Gastrocnemius medialis (tissue), 4 donors: Measurements from ENCODE around the gene POLR3G. TPM values are rescaled to one million over a fixed set of nuclear protein-coding genes. Genes with fewer than 3 reads are reported as not detected.
A peak's percentile ranks its signal among the peaks of the same experiment; 100 is the strongest.

ENCODE experiments used
- ATAC-seq, 2 donors: fragments of 150-250 bp; one replicate each; pipeline ENCODE4 v1.9.1; 2016
- DNase-seq, 2 donors: peaks; one replicate each; pipeline ENCODE4 v3.0.0-alpha.2; 2019
- H3K27ac ChIP-seq, 4 donors: fragments of 200-600 bp; sonication (generic); 1 replicate in 1 of 4; 2 replicates in 3 of 4; pipeline ENCODE4 v1.5.1; 2016 to 2018; ENCODE audit warnings: mild to moderate bottlenecking in 2 of 4, moderate library complexity in 1 of 4
- H3K27me3 ChIP-seq, 3 donors: fragments of 200-600 bp; sonication (generic) in 2 of 3; 1 replicate in 1 of 3; 2 replicates in 2 of 3; pipeline versions ENCODE4 v1.5.1 to v1.6.0; 2016 to 2019; ENCODE audit warnings: mild to moderate bottlenecking in 1 of 3, moderate library complexity in 1 of 3
- H3K36me3 ChIP-seq, 2 donors: fragments of 200-600 bp; sonication (generic) in 1 of 2; one replicate each; pipeline ENCODE4 v1.5.1; 2017 to 2018
- H3K4me1 ChIP-seq, 2 donors: fragments of 200-600 bp; sonication (generic) in 1 of 2; one replicate each; pipeline ENCODE4 v1.5.1; 2016 to 2017; ENCODE audit warnings: mild to moderate bottlenecking in 2 of 2
- H3K4me3 ChIP-seq, 4 donors: fragments of 200-600 bp; sonication (generic) in 3 of 4; 1 replicate in 1 of 4; 2 replicates in 3 of 4; pipeline ENCODE4 v1.5.1; 2016 to 2019; ENCODE audit warnings: mild to moderate bottlenecking in 2 of 4
- H3K9me3 ChIP-seq, 3 donors: fragments of 200-600 bp; sonication (generic) in 2 of 3; 1 replicate in 1 of 3; 2 replicates in 2 of 3; pipeline ENCODE4 v1.5.1; 2016 to 2019
- POLR2A ChIP-seq, 2 donors: fragments of 450-650 bp; IDR thresholded peaks; one replicate each; pipeline ENCODE4 v1.6.1; 2017; ENCODE audit warnings: antibody characterized with exemption in 2 of 2, mild to moderate bottlenecking in 2 of 2, moderate library complexity in 2 of 2
- in situ Hi-C, 4 donors: fragments of 200-750 bp; cut with MboI; loops; one replicate each; pipeline versions ENCODE4 v1.15.0 to v1.8.0; 2017; ENCODE audit warnings: low sequenced_read_pairs in 4 of 4
- intact Hi-C: fragments of 100-400 bp; cut with DNase I; formaldehyde crosslinking; loops from one replicate; pipeline ENCODE4 v1.15.1; 2023; ENCODE audit warnings: low total_unique reads
- total RNA-seq, 4 donors: library from RNA; depleted of rRNA; stranded (reverse); fragments of >200 nt; gene quantifications; one replicate each; pipeline versions ENCODE4 v1.1.0 to v1.2.3, GENCODE V29; 2016
- TF ChIP-seq, protein P1 (sequence below), 5 experiments: fragments of 450-650 bp in 3 of 5; fragments of 200-600 bp in 2 of 5; sonication (generic) in 2 of 5; IDR thresholded peaks in 4 of 5; conservative IDR thresholded peaks in 1 of 5; 1 replicate in 4 of 5; 2 replicates in 1 of 5; pipeline ENCODE4 v1.5.1; 2016 to 2019; ENCODE audit warnings: antibody characterized with exemption in 5 of 5, mild to moderate bottlenecking in 3 of 5, moderate library complexity in 3 of 5

Gene POLR3G
- total RNA-seq, 4 donors from 2014 or later: 0.89 to 5.8 (median 3.7) TPM

DNA sequence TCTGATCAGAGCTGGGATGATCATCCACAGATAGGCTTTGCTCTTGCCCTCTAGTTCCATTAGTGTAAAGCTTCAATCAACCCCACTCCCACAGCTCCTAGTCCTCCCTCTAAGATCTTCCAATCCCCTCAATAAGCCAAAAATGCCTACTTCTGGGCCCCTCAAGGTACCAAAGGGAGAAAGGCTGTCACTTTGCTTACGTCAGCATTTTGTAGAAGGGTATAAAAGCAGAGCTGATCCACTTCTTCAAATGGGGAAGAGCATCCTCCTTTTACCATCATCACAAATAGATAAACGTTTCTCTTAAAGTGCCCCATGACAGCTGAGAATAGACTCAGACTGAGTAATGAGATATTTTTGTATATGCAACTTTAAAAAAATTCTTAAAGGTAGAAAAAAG lies 70.8 kb downstream of the POLR3G start:
- no peak overlapping the region for H3K27ac ChIP-seq
- intact Hi-C loops (no loop called here), in situ Hi-C loops (loop anchor here in 1 of 4 donors (25.0 kb wide), 1 partner anchor 133 kb away; the partner anchor contains the start of gene CETN3)
- H3K9me3 ChIP-seq: no peaks in the 10 kb centered on the region
- H3K36me3 ChIP-seq: no peaks in the 10 kb centered on the region
- DNase-seq: no peak
- no peak for TF ChIP-seq POLR2A (IDR thresholded peaks at IDR 0.05)
- TF ChIP-seq, protein P1, sequence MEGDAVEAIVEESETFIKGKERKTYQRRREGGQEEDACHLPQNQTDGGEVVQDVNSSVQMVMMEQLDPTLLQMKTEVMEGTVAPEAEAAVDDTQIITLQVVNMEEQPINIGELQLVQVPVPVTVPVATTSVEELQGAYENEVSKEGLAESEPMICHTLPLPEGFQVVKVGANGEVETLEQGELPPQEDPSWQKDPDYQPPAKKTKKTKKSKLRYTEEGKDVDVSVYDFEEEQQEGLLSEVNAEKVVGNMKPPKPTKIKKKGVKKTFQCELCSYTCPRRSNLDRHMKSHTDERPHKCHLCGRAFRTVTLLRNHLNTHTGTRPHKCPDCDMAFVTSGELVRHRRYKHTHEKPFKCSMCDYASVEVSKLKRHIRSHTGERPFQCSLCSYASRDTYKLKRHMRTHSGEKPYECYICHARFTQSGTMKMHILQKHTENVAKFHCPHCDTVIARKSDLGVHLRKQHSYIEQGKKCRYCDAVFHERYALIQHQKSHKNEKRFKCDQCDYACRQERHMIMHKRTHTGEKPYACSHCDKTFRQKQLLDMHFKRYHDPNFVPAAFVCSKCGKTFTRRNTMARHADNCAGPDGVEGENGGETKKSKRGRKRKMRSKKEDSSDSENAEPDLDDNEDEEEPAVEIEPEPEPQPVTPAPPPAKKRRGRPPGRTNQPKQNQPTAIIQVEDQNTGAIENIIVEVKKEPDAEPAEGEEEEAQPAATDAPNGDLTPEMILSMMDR (IDR thresholded peaks at IDR 0.05 in 4 of 5, conservative IDR thresholded peaks at IDR 0.05 in 1 of 5): no peak
- no peaks in the 10 kb centered on the region for H3K27me3 ChIP-seq
- ATAC-seq: no peak
- H3K4me3 ChIP-seq: no peak overlapping the region
- no peaks in the 10 kb centered on the region for H3K4me1 ChIP-seq

DNA sequence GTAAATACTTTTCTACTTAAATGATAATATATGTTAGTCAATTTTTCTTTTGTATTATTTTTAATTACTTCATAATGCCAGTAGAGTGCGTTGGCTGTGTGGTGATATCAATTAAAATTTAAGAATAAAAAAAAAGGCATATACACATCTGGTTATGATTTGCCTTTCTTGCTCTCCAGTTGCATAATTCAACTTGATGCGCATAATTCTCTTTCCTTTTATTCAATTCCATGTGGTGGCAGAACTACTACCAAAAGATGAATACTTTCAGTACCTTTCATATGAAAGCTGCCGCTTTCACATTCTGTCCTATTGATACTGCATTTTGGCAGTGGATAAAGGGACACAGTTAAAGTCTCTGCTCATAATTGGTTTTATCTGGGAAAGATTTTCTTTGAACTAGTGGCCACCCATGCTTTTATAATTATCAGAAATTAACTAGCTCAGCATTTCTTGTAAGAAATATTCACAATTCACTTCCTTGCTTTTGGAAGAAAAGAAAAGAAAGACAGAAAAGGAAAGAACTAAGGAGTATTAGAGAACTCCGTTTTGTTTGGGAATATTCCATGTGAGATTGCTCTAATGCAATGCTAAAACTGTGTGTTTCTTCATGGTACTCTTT lies 71.7 kb downstream of the POLR3G start:
- no peaks in the 10 kb centered on the region for H3K4me1 ChIP-seq
- H3K27ac ChIP-seq: no peak overlapping the region
- intact Hi-C loops (no loop called here), in situ Hi-C loops (loop anchor here in 1 of 4 donors (25.0 kb wide), 1 partner anchor 134 kb away; the partner anchor contains the start of gene CETN3)
- no peak overlapping the region for H3K4me3 ChIP-seq
- no peaks in the 10 kb centered on the region for H3K36me3 ChIP-seq
- DNase-seq (no peak), ATAC-seq (no peak)
- H3K27me3 ChIP-seq: no peaks in the 10 kb centered on the region
- TF ChIP-seq POLR2A (IDR thresholded peaks at IDR 0.05): no peak
- TF ChIP-seq, protein P1 (IDR thresholded peaks at IDR 0.05 in 4 of 5, conservative IDR thresholded peaks at IDR 0.05 in 1 of 5): no peak
- H3K9me3 ChIP-seq: no peaks in the 10 kb centered on the region

DNA sequence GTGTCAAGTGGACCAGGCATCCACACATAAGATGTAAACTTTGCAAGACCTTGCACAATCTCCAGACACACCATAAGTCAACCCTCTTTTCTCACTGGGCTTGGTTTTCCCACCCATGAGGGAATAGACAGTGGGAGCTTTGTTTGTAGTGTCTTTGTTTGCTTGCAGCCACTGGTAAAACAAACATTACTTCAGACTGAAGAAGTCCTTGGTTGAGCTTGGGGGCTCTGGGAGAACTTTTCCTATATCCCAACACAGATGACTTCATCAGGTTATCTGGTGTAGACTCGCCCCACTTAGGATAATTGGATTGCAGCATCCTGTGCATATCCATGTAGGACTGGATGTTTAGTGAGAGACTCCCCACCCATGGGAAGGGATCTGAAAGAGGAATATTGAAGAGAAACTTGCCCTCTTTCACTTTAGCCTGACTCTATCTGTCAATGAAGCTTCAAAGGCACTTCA lies 72.4 kb downstream of the POLR3G start:
- intact Hi-C loops (no loop called here), in situ Hi-C loops (loop anchor here in 1 of 4 donors (25.0 kb wide), 1 partner anchor 135 kb away; the partner anchor contains the start of gene CETN3)
- Histone ChIP-seq H3K4me1 (no peaks in the 10 kb centered on the region), H3K27ac (no peak overlapping the region), H3K4me3 (no peak overlapping the region), H3K27me3 (no peaks in the 10 kb centered on the region), H3K9me3 (no peaks in the 10 kb centered on the region), H3K36me3 (no peaks in the 10 kb centered on the region)
- DNase-seq: no peak
- no peak for ATAC-seq
- TF ChIP-seq, protein P1 (IDR thresholded peaks at IDR 0.05 in 4 of 5, conservative IDR thresholded peaks at IDR 0.05 in 1 of 5): no peak
- TF ChIP-seq POLR2A (IDR thresholded peaks at IDR 0.05): no peak

DNA sequence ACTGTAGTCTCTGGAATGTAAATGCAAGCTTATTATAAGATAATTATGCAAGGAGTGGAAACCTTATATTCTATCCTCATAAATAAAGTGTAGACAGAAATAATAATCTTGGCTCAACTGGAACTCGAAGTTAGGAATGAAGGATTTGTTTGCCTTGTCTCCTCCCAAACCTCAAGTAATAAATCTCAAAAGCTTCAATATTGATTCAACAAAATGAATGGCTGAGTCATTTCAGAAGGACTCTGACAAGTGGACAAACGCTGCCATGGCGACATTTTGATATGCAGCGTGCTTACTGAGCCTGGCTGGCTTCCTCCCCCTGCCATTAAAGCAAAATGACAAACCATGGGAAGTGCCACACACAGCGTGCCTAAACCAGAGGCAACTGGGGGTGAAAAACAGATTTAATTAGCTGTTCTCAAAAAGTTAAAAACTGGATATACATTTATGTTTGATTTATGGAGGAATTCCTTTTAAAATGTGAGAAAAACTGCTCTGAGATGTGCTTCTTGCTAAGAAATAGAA lies 73.5 kb downstream of the POLR3G start:
- Histone ChIP-seq H3K27me3 (no peaks in the 10 kb centered on the region), H3K36me3 (no peaks in the 10 kb centered on the region), H3K9me3 (no peaks in the 10 kb centered on the region), H3K4me3 (no peak overlapping the region), H3K4me1 (no peaks in the 10 kb centered on the region), H3K27ac (no peak overlapping the region)
- in situ Hi-C loops (loop anchor here in 1 of 4 donors (25.0 kb wide), 1 partner anchor 136 kb away; the partner anchor contains the start of gene CETN3), intact Hi-C loops (no loop called here)
- DNase-seq (no peak), ATAC-seq (peak in 1 of 2 donors; percentile 36)
- TF ChIP-seq, protein P1 (IDR thresholded peaks at IDR 0.05 in 4 of 5, conservative IDR thresholded peaks at IDR 0.05 in 1 of 5): no peak
- no peak for TF ChIP-seq POLR2A (IDR thresholded peaks at IDR 0.05)
